GM21529 (cell line): ENCODE results near the gene HHIP.

ENCODE experiments used
- ATAC-seq: cut with Tn5 transposase; IDR thresholded peaks from one replicate; pipeline ENCODE4 v1.9.1; 2021; ENCODE audit not compliant: unreplicated experiment

HHIP gene

DNA sequence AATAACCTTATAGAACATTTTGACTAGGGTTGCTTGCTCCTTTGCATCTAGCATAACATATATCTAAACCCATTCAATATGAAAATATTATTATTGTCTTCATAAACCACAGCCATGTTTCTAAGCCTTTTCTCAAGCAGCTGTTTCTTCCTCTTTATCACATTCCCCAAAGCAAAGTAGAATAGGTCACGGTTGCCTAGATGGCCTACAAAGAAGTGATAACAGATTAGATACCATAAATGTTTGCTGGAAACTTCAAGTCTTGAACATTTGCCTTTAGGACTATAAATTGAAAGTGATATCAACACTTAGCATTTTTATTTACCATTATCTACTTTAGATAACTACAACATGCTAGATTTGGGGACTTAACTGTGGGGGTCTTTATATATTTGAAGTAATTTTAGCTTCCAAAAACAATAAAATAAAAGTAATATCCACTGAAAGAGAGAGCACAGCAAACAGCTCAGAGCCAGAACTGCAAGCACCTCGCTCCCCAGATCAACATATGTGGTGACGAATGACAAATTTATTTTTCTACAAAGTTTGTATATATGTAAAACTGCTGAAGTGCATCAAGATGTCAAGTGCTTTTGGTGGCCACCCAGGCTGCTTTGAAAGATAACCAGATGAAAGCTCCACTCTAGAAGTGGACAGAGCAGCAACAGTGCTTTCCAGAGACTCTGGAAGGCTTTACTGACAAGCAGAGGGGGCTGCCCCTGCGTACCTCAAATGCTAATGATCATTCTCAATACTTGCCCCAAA is 8.0 kb downstream of the HHIP start:
- ATAC-seq = no peak

DNA sequence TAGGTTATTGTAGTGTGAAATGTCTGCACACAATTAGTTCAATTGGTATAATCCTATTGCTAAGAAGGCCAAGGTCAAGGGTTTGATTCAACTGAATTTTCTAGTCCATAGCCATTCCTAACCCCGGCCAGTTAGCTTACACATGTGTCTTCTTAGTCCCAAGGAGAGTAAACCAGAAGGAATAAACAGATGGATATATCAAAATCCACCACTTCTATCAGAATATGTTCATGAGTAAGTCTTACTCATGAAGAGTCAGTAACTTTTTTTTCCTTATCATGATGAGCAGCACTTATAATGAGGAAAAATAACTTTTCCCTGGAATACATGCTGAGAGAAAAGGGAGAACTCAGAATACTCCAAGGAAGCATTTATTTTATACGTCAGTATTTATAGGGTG is 9.5 kb downstream of the HHIP start:
- ATAC-seq = no peak

DNA sequence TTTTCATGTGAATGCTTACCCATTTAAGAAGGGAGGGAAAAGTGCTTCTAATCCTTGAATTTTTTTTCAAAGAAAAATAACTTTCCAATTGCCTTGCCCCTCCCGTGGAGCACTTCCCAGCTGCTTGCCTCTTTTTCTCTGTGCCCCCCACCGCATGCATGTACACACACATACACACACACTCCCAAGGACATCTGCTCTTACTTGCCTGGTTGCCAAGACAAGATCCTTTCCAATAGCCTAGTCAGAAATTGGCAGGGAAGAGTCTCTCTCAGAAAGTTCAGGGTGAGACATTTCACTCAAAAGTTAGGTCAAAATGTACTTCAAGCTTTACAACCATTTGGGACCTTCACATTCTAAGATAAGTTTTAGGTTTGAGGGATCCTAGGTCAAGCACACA is 10.9 kb downstream of the HHIP start:
- no peak for ATAC-seq

DNA sequence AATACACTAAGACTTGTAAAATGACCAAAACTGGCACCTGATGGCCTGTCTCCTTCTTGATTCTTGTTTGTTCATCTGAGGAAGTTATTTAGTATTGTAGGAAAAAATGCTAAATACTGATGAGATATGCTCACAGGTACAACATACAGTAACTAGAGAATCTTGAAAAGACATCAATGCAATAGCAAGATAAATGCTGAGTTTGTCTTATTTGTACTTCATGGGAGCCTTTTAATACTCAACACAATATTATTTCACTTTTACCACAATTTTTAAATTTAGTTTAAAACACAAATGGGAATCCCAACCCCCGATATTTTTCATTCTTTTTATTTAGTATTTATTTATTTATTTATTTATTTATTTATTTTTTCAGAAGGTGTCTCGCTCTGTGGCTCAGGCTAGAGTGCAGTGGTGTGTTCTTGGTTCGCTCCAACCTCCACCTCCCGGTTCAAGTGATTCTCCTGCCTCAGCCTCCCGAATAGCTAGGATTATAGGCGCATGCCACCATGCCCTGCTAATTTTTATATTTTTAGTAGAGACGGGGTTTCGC is 12.1 kb downstream of the HHIP start:
- no peak for ATAC-seq

DNA sequence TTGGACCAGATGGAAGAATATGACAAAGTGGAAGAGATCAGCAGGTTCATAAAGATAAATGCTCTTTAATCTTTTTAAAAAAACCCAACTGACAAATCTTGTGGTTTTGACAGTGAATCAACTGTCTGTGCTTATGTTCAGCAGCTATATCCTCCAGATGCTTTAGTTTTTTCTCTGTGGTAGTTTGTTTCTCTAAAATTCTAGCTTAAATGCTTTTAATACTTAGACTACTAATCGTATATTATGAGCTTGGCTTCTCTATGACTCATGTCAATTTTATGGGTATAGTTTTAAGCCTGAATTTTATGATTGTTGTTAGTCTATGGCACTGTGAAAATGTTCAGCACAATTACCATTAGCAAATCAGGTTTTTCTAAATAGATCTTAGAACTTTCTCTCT is 12.9 kb downstream of the HHIP start:
- ATAC-seq = no peak

DNA sequence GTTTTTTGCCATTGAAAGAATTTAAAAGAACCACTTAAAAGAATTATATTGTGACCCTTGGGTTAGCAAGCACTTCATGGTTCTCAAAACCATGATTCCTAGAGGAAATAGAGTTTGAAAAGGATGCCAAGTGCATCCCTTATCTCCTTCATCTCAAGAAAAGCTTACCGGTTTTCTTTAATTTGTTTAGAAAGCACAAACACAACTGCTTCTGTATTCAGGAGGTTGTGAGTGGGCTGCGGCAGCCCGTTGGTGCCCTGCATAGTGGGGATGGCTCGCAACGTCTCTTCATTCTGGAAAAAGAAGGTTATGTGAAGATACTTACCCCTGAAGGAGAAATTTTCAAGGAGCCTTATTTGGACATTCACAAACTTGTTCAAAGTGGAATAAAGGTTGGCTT is 13.5 kb downstream of the HHIP start:
- ATAC-seq = no peak

DNA sequence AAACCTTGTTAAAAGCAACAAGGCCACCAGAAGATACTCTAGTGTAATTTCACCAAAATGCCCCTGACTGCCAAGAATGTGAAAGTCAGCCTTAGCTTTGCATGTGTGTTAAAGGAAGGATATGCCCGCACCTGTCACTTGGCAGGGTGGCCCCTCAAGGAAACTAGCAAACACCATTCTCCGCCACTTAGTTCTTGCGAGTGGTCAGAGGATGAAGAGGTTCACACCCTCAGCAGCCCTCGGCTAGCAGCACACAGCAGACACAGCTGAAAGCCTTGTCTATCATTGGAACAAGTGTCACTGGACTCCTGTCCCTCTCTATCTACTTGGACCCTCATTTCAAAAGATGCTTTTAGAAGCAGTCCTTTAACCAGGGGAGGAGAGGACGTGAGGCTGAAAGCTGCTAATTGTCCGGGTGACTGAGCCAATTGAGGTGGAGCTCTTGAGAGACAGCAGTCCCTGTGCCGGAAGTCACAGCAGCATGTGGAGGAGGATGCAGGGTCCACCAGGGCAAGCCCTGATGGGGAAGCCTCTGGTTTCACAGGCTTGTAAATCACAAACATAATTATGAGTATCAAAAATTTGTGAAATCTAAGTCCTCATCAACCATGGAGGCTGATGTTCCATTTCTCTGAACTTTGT is 18.0 kb downstream of the HHIP start:
- no peak for ATAC-seq

DNA sequence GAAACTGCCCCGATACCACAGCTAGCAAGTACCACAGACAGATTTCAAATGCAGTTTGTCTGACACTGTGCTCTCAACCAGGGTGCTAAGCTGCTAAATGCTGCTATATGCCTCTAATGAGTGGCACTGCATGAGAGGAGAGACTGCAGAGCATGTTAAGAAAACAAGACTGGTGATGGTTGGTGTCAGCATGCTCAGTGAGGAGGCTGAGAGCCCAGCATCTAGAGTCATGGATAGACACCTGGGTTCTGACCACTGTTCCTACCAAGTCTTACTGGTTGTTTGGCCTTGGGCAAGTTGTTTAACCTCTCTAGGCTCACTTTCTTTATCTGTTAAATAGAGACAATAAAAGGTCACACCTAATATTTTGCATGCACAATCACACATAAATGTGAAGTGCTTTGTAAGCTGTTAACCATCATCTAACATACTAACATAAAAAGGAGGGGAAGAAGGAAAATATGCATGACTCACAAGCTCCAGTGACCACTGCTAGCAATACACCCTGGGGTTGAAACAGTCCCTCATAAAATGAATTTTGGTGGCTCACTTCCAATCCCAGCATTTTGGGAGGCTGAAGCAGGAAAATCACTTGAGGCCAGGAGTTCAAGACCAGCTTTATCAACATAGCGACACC is 20.7 kb downstream of the HHIP start:
- ATAC-seq = no peak

DNA sequence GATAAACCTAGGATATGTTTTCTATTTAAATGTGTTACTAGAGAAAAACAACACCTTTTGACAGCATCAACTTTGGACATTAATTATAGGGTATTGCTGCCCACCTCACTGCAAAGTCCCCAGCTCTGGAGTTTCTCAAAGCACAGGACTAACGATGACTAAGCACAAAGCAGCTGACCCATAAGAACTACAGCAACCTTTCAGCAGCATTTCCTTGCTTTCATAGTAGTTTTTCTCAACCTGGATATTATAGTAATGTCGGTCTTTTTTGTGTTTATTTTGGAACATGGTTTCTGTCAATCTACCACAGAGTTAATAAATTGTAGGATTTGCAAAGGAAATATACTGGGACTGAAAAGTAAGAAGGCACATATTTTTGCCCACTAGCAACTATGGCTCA is 21.5 kb downstream of the HHIP start:
- ATAC-seq = no peak

DNA sequence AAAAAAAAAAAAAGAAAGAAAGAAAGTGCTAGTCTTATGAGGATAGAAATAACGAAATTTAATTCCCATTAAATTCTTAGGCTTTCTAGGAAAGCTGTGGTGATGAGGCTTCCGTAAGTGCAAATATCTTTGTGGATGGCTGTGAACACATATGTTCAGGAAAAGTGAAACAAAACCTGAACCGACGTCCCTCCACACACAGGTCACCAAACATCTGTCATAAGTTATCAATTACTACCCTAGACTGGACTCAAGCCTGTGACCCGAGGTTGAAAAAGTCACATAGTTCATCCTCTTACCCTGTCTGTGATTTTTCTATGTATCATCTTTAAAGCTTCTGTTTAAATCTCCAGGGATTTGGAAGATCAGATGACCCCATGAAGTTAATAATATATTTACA is 24.8 kb downstream of the HHIP start:
- no peak for ATAC-seq

DNA sequence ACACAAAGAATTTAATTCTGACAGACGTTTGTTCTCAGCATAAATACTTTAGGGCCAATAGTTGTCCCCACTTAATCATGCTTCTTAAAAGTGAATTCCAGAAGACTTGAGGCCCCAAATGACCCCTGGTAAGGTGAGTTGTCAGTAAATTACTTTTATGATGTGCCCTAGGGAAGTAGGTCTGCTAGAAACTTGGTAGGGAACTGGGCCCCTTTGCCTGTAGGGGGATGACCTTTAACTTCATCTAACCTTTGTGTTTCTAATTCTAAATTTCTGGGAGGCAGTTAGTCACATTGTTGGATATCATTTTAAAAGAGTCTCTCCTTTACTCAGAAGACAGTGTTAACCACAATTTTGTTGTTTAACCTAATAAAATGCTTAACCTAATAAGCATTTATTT is 28.8 kb downstream of the HHIP start:
- no peak for ATAC-seq

DNA sequence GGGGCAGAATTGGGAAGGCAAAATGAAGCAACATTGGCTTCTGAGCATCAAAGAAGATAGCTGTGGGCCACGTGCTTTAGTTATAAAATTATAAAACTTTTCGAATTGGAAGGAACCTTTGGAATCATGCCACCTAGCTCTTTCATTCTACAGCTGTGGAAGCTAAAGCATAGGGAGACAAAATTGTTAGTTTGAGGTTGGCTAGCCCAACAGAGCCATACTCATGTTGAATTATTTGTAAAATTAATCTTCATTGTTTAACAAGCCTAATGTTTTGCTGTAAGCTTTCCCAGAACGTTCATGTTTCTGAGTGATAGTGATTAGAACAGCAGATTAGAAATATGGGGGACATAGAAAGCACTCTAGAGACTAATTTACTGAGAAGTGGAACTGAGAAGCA is 35.9 kb downstream of the HHIP start:
- no peak for ATAC-seq

DNA sequence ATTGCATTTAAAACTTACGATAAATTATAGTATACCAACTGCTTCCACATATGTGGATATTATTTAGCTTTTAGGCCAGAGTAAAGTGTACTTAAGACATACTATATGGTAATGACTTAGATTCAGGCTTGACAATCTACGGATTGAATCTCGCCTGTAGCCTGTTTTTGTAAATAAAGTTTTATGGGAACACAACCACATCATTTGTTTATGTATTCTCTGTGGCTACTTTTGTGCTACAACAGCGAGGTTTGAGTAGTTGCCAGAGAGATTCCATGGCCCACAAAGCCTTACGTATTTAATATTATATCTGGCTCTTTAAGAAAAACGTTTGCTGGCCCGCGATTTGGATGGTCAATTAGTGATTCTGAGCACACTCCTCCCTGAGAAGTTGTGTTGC is 37.6 kb downstream of the HHIP start:
- no peak for ATAC-seq

DNA sequence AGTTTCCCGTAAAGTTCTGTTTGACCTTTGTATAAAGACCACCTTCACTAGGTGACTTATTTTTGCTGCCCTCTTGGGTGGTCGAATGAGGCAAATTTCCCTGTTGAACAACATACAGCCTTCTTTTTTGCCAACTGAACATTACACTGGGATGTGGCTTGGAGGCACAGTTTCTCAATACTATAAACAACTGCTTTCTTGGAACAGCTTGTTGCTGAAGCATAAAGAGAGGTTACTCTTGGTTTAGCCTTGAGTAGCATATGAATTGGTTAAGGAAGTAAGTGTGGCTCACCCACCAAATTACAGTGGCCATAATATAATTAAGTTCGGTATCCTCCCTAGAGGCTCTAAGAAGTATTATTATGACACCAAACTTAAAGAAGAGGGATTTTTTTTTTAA is 40.0 kb downstream of the HHIP start:
- ATAC-seq = no peak

DNA sequence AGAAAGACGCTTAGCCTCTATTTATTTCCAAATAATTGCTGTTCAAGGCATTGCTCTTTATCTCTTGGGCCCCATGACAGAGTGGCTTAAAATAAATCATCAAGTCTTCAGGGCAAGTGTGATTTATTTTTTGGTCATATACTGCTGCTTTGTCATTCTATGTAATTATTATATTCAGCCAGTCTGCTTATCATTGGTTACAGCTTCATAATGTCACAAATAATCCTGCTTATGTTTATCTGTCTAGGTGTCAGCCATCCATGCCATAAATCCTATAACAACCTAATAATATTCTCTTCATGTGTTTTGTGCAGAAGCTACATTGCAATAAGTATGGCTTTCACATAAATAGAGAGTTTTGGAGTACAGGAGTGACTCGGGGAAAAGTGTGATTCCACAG is 41.0 kb downstream of the HHIP start:
- ATAC-seq = no peak

DNA sequence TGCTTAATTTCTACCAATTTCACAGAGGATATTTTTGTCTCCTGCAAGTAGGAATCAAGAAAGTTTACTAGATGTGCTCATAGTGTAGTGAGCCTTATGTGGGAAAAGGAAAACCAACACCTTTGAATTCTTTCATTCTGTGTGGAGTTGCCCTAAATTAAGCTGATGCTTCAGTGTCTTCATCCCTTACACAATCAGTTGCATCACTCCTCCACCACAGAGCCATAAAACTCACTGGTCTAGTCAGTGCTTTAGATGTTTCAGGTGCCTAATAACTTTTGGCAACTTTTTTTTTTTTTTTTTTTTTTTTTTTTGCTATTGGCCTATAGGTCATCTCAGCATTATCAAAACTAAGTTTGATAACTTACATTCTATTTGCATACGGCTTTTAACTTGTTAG is 41.5 kb downstream of the HHIP start:
- no peak for ATAC-seq

DNA sequence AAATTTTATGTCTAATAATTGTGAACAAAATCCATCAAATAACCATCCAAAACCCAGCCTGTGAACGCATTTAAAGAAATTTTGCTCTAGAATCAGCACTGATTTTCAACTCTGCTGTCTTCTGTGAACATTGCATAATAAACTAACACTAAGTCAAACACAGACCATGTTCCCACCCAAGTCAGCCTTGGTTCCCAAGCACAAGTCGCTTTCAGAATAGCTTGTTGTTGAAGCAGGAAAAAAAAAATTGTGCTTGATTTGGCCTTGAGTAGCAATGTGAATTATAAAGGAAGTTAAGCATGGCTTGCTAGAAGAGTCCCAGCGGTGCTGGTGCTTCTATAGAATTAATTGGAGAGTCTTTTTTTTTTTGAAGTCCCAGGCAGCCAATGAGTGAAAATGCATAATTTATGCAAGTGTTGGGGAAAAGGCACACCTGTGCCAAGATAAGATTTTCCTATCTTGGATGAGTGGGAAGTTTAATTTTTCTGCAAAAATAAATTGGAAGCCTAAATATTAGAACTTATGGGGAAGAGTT is 42.1 kb downstream of the HHIP start:
- no peak for ATAC-seq

DNA sequence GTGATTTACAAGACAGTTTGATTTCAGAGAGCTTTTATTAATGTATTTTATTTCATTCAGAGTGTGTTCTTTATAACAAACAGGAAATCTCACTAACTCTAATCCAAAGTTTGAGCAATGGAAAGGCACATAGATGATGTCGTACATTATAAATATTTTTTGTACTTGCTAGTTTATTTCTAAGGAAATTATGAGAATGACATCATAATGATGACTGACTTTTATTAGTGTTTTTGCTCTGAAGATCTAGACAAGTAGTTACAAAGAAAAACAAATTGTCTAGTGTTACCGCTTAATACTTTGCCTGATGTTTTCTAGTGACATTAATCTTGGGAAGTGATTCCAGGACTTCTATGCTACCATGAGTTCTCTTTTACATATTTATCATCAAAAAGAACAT is 43.2 kb downstream of the HHIP start:
- no peak for ATAC-seq

DNA sequence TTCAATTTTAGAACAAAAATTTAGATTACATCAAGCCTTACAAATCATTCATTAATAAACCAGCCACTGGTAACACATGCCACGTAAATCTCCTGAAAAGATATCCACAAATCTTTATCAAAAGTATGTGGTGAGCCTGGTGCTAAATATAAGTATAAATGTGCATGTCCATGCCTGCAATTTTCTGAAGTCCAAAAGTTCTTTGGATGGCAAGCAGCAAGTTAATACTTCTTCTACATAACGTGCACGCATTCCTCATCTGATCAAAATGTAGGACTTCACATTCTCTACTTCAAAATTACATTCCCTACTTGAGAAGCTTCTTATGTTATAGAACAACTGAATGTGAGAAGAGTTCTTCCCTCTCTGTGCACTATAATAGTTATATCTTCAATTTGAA is 49.8 kb downstream of the HHIP start:
- no peak for ATAC-seq

DNA sequence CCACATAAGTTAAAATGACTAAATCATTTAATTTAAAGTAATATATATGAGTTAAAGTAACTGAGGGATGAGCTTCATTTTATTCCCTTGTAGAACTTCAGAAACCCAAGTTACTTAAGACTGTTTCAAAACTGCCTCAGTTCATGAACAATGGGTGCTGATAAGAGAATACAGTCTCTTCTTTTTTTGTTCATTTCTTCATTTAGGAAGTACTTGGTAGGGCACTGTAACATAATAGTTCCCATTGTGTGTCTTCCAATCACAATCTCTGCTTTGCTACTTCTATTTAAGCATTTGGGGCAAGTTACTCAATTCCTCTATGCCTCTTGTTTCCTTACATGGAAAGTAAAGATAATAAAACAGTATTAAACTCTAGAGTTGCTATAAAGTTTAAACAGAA is 50.4 kb downstream of the HHIP start:
- ATAC-seq = no peak

DNA sequence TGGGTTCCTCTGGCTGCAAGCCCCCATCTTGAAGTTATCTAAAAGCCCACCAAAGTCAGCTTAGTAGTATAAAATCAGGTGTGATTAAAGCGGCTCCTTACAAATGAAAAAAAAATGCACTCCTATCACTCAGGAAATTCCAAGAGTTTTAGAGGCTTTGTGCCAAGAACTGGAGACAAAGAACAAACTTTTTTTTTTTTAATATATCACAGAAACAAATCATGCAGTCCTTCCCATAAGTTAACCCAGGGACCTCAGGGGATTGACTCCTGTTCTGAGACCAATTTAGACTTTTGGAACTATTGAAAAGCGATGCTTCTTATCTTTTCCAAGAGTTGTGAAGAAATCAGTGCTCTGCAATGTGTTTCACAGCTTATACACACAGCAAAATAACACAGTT is 53.6 kb downstream of the HHIP start:
- no peak for ATAC-seq

DNA sequence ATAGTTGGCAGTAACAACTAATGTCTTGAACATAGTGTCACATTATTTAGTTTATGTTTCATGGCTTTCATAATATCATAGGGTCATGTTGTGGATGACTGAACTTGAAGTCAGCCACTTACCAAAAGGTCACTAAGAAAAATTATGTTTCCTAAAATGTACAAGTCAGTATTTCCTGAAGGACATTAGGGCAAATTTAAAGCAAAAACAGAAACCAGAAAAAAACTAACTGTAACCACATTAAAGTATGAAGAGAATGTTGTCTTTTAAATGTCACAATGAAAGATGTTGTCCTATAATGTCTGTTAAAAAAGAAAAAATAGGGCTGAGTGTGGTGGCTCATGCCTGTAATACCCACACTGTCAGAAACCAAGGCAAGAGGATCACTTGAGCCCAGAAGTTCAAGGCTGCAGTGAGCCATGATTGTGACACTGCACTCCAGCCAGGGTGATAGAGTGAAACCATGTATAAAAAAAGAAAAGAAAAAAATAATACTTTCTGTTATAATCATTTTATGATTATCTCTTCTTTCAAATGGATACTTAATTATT is 55.8 kb downstream of the HHIP start:
- no peak for ATAC-seq
